H9 (cell line): ENCODE data around the gene LMTK2. TPM values are rescaled to one million over a fixed set of nuclear protein-coding genes. Genes with fewer than 3 reads are reported as not detected.

ENCODE experiments used
- DNase-seq: peaks from one replicate; pipeline ENCODE4 v3.0.0-alpha.2; 2017
- H2AFZ ChIP-seq: one replicate; pipeline ENCODE4 v1.6.1; 2013; ENCODE audit warnings: mild to moderate bottlenecking, low read length, control low read depth, moderate library complexity
- H2AK5ac ChIP-seq: 2 replicates; pipeline ENCODE4 v1.6.1; 2013; ENCODE audit warnings: low read length, control low read depth, mixed read lengths; ENCODE audit not compliant: insufficient read length
- H2BK120ac ChIP-seq: one replicate; pipeline ENCODE4 v1.6.1; 2013; ENCODE audit warnings: low read depth, mild to moderate bottlenecking, low read length, control low read depth, inconsistent platforms; ENCODE audit not compliant: poor library complexity, severe bottlenecking
- H2BK12ac ChIP-seq: 2 replicates; pipeline ENCODE4 v1.6.1; 2013; ENCODE audit warnings: low read length, control low read depth, mixed read lengths, low read depth; ENCODE audit not compliant: insufficient read length
- H2BK15ac ChIP-seq: 2 replicates; pipeline ENCODE4 v1.6.1; 2013; ENCODE audit warnings: low read depth, low read length, control low read depth
- H2BK20ac ChIP-seq: one replicate; pipeline ENCODE4 v1.6.1; 2013; ENCODE audit warnings: low read depth, mild to moderate bottlenecking, low read length, control low read depth, inconsistent platforms; ENCODE audit not compliant: poor library complexity, severe bottlenecking
- H2BK5ac ChIP-seq: 2 replicates; pipeline ENCODE4 v1.6.1; 2013; ENCODE audit warnings: low read length, control low read depth, mixed read lengths; ENCODE audit not compliant: insufficient read length
- H3K14ac ChIP-seq: 2 replicates; pipeline ENCODE4 v1.6.1; 2013; ENCODE audit warnings: low read length, control low read depth; ENCODE audit not compliant: insufficient read depth
- H3K18ac ChIP-seq: 2 replicates; pipeline ENCODE4 v1.6.1; 2013; ENCODE audit warnings: low read depth, mild to moderate bottlenecking, mixed read lengths, low read length, control low read depth; ENCODE audit not compliant: insufficient read length
- H3K23ac ChIP-seq: 2 replicates; pipeline ENCODE4 v1.6.1; 2013; ENCODE audit warnings: low read length, control low read depth, mixed read lengths, low read depth; ENCODE audit not compliant: insufficient read length
- H3K23me2 ChIP-seq: 2 replicates; pipeline ENCODE4 v1.6.1; 2013; ENCODE audit warnings: low read depth, mild to moderate bottlenecking, mixed read lengths, low read length, control low read depth; ENCODE audit not compliant: insufficient read length, poor library complexity, severe bottlenecking
- H3K27ac ChIP-seq: 2 replicates; pipeline ENCODE4 v1.5.1; 2013; ENCODE audit warnings: low read length, control low read depth, mixed read lengths, low read depth; ENCODE audit not compliant: insufficient read length
- H3K27me3 ChIP-seq: 2 replicates; pipeline ENCODE4 v1.6.1; 2013; ENCODE audit warnings: low read length, control low read depth, inconsistent platforms; ENCODE audit not compliant: insufficient read depth
- H3K4ac ChIP-seq: 2 replicates; pipeline ENCODE4 v1.6.1; 2013; ENCODE audit warnings: low read depth, mild to moderate bottlenecking, control low read depth, inconsistent platforms, low read length, moderate library complexity
- H3K4me1 ChIP-seq: 2 replicates; pipeline ENCODE4 v1.6.1; 2013; ENCODE audit warnings: low read length, control low read depth, inconsistent platforms; ENCODE audit not compliant: insufficient read depth
- H3K4me2 ChIP-seq: 2 replicates; pipeline ENCODE4 v1.6.1; 2013; ENCODE audit warnings: low read length, control low read depth, mixed read lengths; ENCODE audit not compliant: insufficient read length, insufficient read depth
- H3K56ac ChIP-seq: 2 replicates; pipeline ENCODE4 v1.6.1; 2013; ENCODE audit warnings: low read depth, mild to moderate bottlenecking, mixed read lengths, low read length, control low read depth; ENCODE audit not compliant: insufficient read length
- H3K79me1 ChIP-seq: 2 replicates; pipeline ENCODE4 v1.6.1; 2013; ENCODE audit warnings: low read depth, mild to moderate bottlenecking, moderate library complexity, low read length, control low read depth, inconsistent platforms; ENCODE audit not compliant: insufficient read depth, poor library complexity, severe bottlenecking
- H3K79me2 ChIP-seq: 2 replicates; pipeline ENCODE4 v1.6.1; 2013; ENCODE audit warnings: low read length, control low read depth, inconsistent platforms; ENCODE audit not compliant: insufficient read depth
- H3K9ac ChIP-seq: 2 replicates; pipeline ENCODE4 v1.6.1; 2013; ENCODE audit warnings: low read length, control low read depth, mixed read lengths; ENCODE audit not compliant: insufficient read length; ENCODE audit errors: extremely low read depth
- H3K9me3 ChIP-seq: one replicate; pipeline ENCODE4 v1.6.1; 2013; ENCODE audit warnings: low read depth, low read length, inconsistent platforms; ENCODE audit not compliant: control insufficient read depth
- H3T11ph ChIP-seq: one replicate; pipeline ENCODE4 v1.6.1; 2013; ENCODE audit warnings: mild to moderate bottlenecking, low read length, control low read depth, inconsistent platforms
- H4K20me1 ChIP-seq: one replicate; pipeline ENCODE4 v1.6.1; 2013; ENCODE audit not compliant: control insufficient read depth, insufficient read length, insufficient read depth
- H4K5ac ChIP-seq: 2 replicates; pipeline ENCODE4 v1.6.1; 2013; ENCODE audit warnings: low read depth, mild to moderate bottlenecking, mixed read lengths, low read length, control low read depth; ENCODE audit not compliant: insufficient read length
- H4K8ac ChIP-seq: replicated peaks from 2 replicates; pipeline ENCODE4 v1.6.1; 2013; ENCODE audit warnings: low read length, control low read depth, mixed read lengths, low read depth; ENCODE audit not compliant: insufficient read length
- H4K91ac ChIP-seq: 2 replicates; pipeline ENCODE4 v1.6.1; 2013; ENCODE audit warnings: low read depth, mild to moderate bottlenecking, moderate library complexity, mixed read lengths, low read length, control low read depth; ENCODE audit not compliant: insufficient read length
- H3K27ac Mint-ChIP-seq, 3 experiments: 2 replicates in 2 of 3; 3 replicates in 1 of 3; pipeline ENCODE4 v1.8.0; 2020 to 2021; ENCODE audit warnings: mixed read lengths in 3 of 3, mild to moderate bottlenecking in 1 of 3, moderate library complexity in 1 of 3
- H3K27me3 Mint-ChIP-seq: 2 replicates; pipeline ENCODE4 v1.8.0; 2021; ENCODE audit warnings: low read depth, mild to moderate bottlenecking, moderate library complexity, mixed read lengths
- H3K36me3 Mint-ChIP-seq, 3 experiments: 2 replicates in 2 of 3; 3 replicates in 1 of 3; pipeline ENCODE4 v1.8.0; 2020 to 2021; ENCODE audit warnings: low read depth in 3 of 3, mixed read lengths in 3 of 3; ENCODE audit not compliant: insufficient read depth in 1 of 3
- H3K4me1 Mint-ChIP-seq, 2 experiments: 2 replicates each; pipeline ENCODE4 v1.8.0; 2020; ENCODE audit warnings: mixed read lengths in 2 of 2
- H3K4me3 Mint-ChIP-seq, 2 experiments: 2 replicates in 1 of 2; 3 replicates in 1 of 2; pipeline ENCODE4 v1.8.0; 2020 to 2021; ENCODE audit warnings: mild to moderate bottlenecking in 2 of 2, mixed read lengths in 2 of 2, moderate library complexity in 1 of 2
- H3K9me3 Mint-ChIP-seq, 2 experiments: 2 replicates in 1 of 2; 3 replicates in 1 of 2; pipeline ENCODE4 v1.8.0; 2020; ENCODE audit warnings: mild to moderate bottlenecking in 2 of 2, mixed read lengths in 2 of 2, moderate library complexity in 1 of 2
- CTCF ChIP-seq: fragments of 200-600 bp; sonication (generic); conservative IDR thresholded peaks from 3 replicates; pipeline ENCODE4 v1.8.0; 2021; ENCODE audit warnings: antibody characterized with exemption, mild to moderate bottlenecking
- WGBS: extraction: QIAGEN DNeasy Blood & Tissue Kit; methylation state at CpG from one replicate; pipeline ENCODE4 v1.1.7; 2013; ENCODE audit warnings: missing lambda C conversion rate, low lambda C conversion rate, mixed read lengths; ENCODE audit not compliant: insufficient read length; ENCODE audit errors: extremely low coverage; 5-methylcytosine and 5-hydroxymethylcytosine counted together
- total RNA-seq: library from RNA; stranded (reverse); gene quantifications from 2 replicates; pipeline ENCODE4 v1.2.1, GENCODE V29; 2021

LMTK2 gene
- total RNA-seq, 1 experiment from 2014 or later: 24.9 TPM

GRCh38 chr7:98251231-98251600 is 144.6 kb downstream of the LMTK2 start:
- Histone ChIP-seq H2BK5ac (no peak overlapping the region), H3T11ph (no peak overlapping the region), H3K27me3 (no peaks in the 10 kb centered on the region), H3K79me1 (no peaks in the 10 kb centered on the region), H3K27ac (no peak overlapping the region), H3K23me2 (peaks cover 6% of the 10 kb centered on the region), H3K9ac (peak overlapping the region; percentile 5), H2BK20ac (no peak overlapping the region), H3K4me1 (no peaks in the 10 kb centered on the region), H3K14ac (no peak overlapping the region), H4K5ac (no peak overlapping the region), H3K56ac (no peak overlapping the region), H2AFZ (no peak overlapping the region), H3K23ac (no peak overlapping the region), H3K79me2 (no peaks in the 10 kb centered on the region), H4K8ac (no peak overlapping the region), H3K4me2 (peak overlapping the region; percentile 65), H2BK12ac (no peak overlapping the region), H2AK5ac (no peak overlapping the region), H3K18ac (no peak overlapping the region), H4K91ac (no peak overlapping the region), H4K20me1 (no peaks in the 10 kb centered on the region), H3K4ac (no peak overlapping the region), H2BK15ac (no peak overlapping the region), H3K9me3 (no peaks in the 10 kb centered on the region), H2BK120ac (no peak overlapping the region)
- H3K36me3 Mint-ChIP-seq: no peaks in the 10 kb centered on the region; a peak in 2 of 7 replicates
- peak overlapping the region; percentile 96 to 97 for H3K4me3 Mint-ChIP-seq
- TF ChIP-seq CTCF: no peak
- WGBS: no CpG with 5 or more reads among the region's 9 CpGs
- peaks cover 14 to 19% of the 10 kb centered on the region in 2 experiments for H3K4me1 Mint-ChIP-seq
- no peak for DNase-seq
- no peaks in the 10 kb centered on the region for H3K9me3 Mint-ChIP-seq
- H3K27me3 Mint-ChIP-seq: no peaks in the 10 kb centered on the region
- H3K27ac Mint-ChIP-seq: no peak overlapping the region
